NCI-H1092 treated with DMSO at 0.1 percent for 48 hours (cell line): ENCODE measurements around the gene ADAMTS12.

Experiments used
- DNase-seq: peaks from one replicate; lab custom pipeline; 2025; lab: John Stamatoyannopoulos, UW

Gene ADAMTS12

GRCh38 chr5:33657176-33657575 is 234.6 kb downstream of the ADAMTS12 start:
- no peak for DNase-seq

- no peak for DNase-seq
These were observed 240.9 kb downstream of the ADAMTS12 start for GRCh38 chr5:33650911-33651310.

GRCh38 chr5:33649549-33650482 is 242.0 kb downstream of the ADAMTS12 start:
- no peak for DNase-seq

GRCh38 chr5:33641744-33642505 is 249.9 kb downstream of the ADAMTS12 start:
- no peak for DNase-seq

- DNase-seq, result no peak
These were observed 252.3 kb downstream of the ADAMTS12 start for GRCh38 chr5:33639474-33639873.

- DNase-seq, result no peak
These were observed 254.8 kb downstream of the ADAMTS12 start for GRCh38 chr5:33637011-33637410.

- no peak for DNase-seq
These were observed 256.2 kb downstream of the ADAMTS12 start for GRCh38 chr5:33635582-33635981.

GRCh38 chr5:33633699-33634098 is 258.1 kb downstream of the ADAMTS12 start:
- no peak for DNase-seq

- DNase-seq, result no peak
These were observed 260.0 kb downstream of the ADAMTS12 start for GRCh38 chr5:33631786-33632185.

GRCh38 chr5:33631139-33631538 is 260.7 kb downstream of the ADAMTS12 start:
- DNase-seq, result no peak

- DNase-seq, result no peak
These were observed 261.8 kb downstream of the ADAMTS12 start for GRCh38 chr5:33629999-33630398.

- no peak for DNase-seq
These were observed 263.0 kb downstream of the ADAMTS12 start for GRCh38 chr5:33628796-33629195.

- DNase-seq, result no peak
These were observed 270.3 kb downstream of the ADAMTS12 start for GRCh38 chr5:33621514-33621913.

- DNase-seq, result no peak
These were observed 277.8 kb downstream of the ADAMTS12 start for GRCh38 chr5:33614039-33614438.

GRCh38 chr5:33612386-33612785 is 279.4 kb downstream of the ADAMTS12 start:
- DNase-seq, result no peak

GRCh38 chr5:33611877-33612276 is 279.9 kb downstream of the ADAMTS12 start:
- no peak for DNase-seq

GRCh38 chr5:33608344-33609041 is 283.3 kb downstream of the ADAMTS12 start:
- DNase-seq, result peak; percentile 28

- DNase-seq, result no peak
These were observed 287.3 kb downstream of the ADAMTS12 start for GRCh38 chr5:33604503-33604902.

- DNase-seq, result no peak
These were observed 289.9 kb downstream of the ADAMTS12 start for GRCh38 chr5:33601881-33602280.

- DNase-seq, result peak; percentile 9
These were observed 296.5 kb downstream of the ADAMTS12 start for GRCh38 chr5:33595303-33595702.

GRCh38 chr5:33594006-33594405 is 297.8 kb downstream of the ADAMTS12 start:
- no peak for DNase-seq

GRCh38 chr5:33592245-33592644 is 299.5 kb downstream of the ADAMTS12 start:
- no peak for DNase-seq
